Stimulated activated CD8-positive, alpha-beta memory T cell treated with anti-CD3 and anti-CD28 coated beads, Interleukin-7, amount 100 ng/mL, for 48 hours (primary cell): ENCODE measurements around the gene ZNF736.
"Not testable (repeated sequence)": the region's sequence is repeated elsewhere in the genome, so short reads cannot be mapped to it uniquely, and the experiment has no call there.

Experiments used
- DNase-seq, 2 donors: peaks; one replicate each; pipeline ENCODE4 v3.0.0-alpha.2; 2020; ENCODE audit warnings: low read depth in 1 of 2; ENCODE audit errors: extremely low read depth in 1 of 2

The ZNF736 gene

DNA sequence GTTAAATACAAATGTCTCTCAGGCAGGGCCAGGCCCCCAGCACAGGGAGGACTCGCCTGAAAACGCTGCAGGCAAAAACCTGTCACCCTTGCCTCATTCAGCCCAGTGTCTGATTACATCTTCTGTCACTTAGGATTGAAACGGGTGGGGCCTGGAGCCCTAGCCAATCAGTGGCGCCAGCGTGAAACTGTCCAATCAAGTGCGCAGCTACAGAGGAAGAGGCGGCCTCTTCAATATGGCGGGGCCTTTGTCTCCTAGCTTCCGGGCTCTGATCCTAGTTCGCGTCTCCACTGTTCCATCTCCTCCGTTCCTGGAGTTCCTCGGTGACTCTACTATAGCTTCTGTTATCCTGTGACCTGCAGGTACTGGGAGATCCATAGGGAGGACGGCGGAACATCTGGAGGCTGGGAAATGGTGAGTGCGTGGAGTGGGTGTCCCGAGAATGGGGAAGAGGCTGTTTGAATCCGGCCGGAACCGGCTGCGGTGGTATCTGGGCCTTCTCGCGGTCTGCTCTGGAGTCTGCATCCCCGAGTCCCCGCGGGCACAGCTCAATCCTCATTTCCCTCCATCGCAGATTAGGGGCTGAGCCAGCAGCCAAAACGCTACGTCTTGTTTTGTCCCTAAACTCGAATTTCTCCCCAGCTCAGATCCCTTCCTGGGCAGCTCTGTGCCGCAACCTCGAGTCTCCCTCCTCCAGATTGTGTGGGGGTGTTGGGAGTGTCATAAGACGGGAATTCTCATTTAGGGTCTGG is at the start of gene ZNF736:
TSS of gene ZNF736 (plus strand) at position 222 of the 752 bp plus-strand sequence. CDS start at position 412, 190 bp downstream.
- peak; percentile 60 to 80 for DNase-seq

DNA sequence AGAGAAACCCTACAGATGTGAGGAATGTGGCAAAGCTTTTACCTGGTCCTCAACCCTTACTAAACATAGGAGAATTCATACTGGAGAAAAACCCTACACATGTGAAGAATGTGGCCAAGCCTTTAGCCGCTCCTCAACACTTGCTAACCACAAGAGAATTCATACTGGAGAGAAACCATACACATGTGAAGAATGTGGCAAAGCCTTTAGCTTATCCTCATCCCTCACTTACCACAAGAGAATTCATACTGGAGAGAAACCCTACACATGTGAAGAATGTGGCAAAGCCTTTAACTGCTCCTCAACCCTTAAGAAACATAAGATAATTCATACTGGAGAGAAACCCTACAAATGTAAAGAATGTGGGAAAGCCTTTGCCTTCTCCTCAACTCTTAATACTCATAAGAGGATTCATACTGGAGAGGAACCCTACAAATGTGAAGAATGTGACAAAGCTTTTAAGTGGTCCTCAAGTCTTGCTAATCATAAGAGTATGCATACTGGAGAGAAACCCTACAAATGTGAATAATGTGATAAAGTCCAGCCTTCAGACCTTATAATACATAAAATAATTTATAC is 47.3 kb upstream of the ZNF736 start:
- DNase-seq, result no peak

- DNase-seq, result no peak
Observed at GRCh38 chr7:64277630-64278029, 36.1 kb upstream of the ZNF736 start.

DNA sequence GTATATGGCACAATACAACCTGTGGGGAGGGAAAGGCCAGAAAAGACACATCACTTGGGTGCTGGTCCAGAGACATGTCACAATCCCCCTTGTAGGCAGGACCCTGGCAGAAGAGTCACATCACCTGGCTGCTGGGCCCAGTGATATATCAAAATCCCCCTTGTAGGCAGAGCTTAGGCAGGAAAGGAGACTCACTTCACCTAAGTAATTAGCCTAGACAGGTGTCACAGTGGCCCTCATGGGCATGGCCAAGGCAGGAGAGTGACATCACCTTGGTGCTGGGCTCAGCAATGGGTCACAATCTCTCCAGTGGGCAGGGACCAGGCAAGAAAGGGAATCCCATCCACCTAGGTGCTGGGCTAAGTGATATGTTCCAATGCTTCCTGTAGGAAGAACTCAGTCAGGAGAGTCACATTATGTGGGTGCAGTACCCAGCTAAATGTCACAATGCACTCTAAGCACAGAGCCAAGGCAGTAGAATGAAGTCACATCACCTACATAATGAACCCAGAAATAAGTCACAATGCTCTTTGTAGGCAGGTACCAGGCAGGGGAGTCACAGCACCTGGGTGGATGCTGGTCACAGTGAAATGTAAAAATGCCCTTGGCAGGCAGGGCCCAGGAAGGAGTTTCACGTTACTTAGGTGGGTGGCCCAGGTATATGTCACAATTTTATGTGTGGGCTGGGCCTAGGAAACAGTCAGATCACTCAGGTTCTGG is 18.9 kb upstream of the ZNF736 start:
- no peak for DNase-seq

GRCh38 chr7:64297418-64297817 is 16.3 kb upstream of the ZNF736 start:
- not testable (repeated sequence) for DNase-seq

- DNase-seq, result no peak
Observed at GRCh38 chr7:64300641-64301405, 12.9 kb upstream of the ZNF736 start.

GRCh38 chr7:64307254-64308015 is 6.3 kb upstream of the ZNF736 start:
- peak; percentile 81 to 91 for DNase-seq

- DNase-seq, result no peak
Observed at GRCh38 chr7:64308016-64308270, 5.8 kb upstream of the ZNF736 start.

DNA sequence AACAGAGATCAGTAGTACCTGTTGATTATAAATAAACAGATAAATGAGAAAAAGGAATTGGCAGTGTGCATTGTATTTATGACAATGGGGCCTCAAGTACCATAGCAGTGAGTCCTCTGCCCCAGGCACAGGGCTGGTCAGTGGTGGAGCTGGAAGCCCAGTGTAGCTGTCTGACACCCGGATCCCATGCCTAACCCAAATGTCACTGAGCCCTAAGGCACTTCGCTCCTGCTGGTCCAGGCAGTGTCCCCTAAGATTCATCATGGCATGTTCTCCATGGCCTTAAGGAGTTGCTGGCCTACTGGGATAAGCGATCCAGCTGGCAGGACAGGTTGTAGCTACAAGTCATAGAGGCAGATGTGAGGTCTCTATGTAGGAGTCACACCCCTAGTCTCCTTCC is 3.3 kb upstream of the ZNF736 start:
- no peak for DNase-seq

DNA sequence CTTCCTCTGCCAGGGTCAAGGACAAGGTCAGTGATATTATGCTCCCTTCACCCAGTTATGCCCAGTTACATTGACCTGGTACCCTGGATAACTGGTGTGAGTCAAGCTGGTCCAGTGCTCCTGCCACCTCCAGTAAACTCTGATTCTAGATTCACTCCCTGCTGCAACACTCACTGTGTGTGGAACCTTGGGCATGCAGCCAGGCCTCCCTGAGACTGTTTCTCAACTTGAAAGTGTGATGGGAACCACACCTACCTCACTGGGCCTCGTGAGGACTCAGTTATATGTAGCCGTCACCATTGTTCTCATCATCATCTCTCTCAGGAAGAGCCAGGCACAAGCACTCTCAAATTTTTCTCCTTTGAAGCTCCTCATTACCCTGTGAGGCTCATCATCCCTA is 935 bp upstream of the ZNF736 start:
- no peak for DNase-seq

DNA sequence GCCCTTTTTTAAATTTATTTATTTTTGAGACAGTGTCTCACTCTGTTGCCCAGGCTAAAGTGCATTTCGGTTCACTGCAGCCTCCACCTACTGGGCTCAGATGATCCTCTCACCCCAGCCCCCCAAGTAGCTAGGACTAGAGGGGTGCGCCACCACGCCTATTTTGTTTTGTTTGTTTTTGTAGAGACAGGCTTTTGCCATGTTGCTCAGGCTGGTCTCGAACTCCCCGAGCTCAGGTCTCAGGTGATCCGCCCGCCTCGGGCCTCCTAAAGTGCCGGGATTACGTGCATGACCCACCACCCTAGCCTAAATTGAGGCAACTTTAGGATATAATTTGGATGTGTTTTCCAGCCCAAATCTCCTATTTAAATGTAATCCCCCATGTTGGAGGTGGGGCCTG is 805 bp downstream of the ZNF736 start:
- DNase-seq, result no peak

- not testable (repeated sequence) for DNase-seq
Observed at GRCh38 chr7:64316031-64316742, 2.4 kb downstream of the ZNF736 start.

DNA sequence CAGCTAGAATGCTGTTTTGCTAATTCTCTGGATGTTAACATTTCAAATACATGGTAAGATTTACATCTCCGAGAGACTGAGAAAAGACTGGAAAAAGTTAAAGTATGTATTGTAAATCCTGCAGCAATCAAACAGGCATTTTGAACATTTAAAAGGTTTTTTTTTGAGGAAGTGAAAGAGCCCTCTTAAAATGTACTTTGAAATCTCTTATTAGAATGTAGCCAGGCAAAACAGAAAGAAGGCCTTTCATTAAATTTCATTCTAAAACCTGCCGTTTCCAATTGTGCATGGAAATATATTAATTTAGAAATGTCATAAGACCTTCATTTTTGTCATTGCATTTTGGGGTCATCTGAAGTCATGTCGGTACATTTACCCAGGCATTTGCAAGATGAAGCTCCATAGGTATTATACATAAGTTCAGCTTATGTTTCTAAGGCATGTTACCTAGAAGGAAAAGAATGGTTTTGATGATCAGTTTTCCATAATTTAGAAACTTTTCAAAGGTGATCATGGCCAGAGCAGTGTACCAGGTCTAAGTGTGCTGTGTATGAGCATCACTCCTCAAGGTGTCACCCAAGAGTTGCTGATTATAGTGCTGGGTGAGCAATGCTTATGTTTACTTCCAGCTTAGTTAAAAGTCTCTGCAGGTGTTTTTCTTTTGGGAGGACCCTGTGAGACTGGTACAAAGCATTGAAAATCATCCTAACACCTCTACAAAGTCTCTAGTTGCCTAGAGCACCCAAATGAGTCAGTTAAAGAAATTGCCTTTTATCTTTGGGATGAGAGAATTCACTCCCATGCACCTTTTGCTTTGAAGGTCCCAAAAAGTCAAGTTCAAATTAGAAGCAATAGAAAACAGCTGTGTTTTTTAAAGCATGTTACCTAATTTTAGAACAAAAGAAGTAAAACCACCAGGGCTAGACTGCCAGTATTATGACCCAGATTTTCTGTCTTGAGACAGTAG is 7.1 kb downstream of the ZNF736 start:
- no peak for DNase-seq

DNA sequence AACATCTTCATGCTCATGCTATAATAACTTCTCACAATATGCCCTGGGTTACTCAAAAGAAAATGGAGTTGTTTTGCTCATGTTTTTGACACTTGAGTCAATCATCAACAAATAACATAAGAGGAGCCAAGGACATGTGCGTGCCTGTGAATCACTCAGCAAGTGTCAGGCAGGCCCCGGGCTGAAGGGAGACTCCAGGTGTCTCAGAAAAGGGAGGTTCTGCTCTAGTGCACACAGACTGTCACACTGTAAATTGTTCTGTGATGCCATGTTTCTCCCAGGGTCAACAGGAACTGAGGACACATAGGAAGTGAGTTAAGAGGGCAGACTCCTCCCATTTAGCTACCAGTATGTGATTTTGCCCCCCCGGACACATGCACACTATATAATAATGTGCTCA is 10.4 kb downstream of the ZNF736 start:
- not testable (repeated sequence) for DNase-seq

DNA sequence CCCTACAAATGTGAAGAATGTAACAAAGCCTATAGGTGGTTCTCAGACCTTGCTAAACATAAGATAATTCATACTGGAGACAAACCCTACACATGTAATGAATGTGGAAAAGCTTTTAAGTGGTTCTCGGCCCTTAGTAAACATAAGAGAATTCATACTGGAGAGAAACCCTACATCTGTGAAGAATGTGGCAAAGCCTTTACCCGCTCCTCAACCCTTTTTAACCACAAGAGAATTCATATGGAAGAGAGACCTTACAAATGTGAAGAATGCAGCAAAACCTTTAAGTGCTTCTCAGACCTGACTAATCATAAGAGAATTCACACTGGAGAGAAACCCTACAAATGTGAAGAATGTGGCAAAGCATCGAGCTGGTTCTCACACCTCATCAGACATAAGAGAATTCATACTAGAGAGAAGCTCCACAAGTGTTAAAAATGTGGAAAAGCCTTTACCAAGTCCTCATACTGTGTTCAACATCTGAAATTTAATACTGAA is 35.0 kb downstream of the ZNF736 start:
- DNase-seq, result not testable (repeated sequence)

DNA sequence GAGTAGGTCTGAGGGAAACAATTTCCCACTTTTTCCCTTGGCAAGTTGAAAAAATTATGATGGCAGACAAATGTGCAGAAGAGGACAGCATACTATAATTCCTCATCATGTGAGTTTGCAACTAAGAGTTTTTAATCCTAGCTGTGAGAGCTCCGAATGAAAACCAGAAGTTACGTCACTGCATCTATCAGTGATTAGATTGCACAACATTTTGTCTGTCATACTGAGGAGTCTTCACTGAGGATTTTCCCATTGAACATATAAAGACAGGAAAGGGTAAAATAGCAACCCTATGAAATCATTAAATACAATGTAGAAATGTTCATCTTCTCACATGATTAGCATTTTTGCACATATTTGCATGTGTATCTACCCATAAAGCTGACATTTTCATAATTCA is 45.8 kb downstream of the ZNF736 start:
- DNase-seq, result no peak

- DNase-seq, result no peak
Observed at GRCh38 chr7:64371116-64371515, 57.4 kb downstream of the ZNF736 start.

DNA sequence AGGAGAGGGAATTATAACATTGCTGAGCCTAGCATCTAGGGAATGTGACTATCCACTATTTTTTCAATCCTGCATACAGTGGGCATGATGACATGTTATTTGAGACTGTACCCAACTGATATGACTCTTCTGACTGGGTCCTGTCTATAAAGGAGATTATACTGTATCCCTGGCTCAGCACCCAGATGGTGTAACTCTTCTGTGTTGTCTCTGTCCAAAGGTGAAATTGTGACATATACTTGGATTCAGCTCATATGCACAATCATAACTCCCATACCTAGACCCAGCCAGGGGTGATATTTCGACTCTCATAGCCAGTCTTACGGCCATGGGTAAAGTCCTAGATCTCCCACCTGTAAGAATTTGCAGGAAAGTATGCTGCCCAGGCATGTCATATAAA is 59.3 kb downstream of the ZNF736 start:
- DNase-seq, result no peak

DNA sequence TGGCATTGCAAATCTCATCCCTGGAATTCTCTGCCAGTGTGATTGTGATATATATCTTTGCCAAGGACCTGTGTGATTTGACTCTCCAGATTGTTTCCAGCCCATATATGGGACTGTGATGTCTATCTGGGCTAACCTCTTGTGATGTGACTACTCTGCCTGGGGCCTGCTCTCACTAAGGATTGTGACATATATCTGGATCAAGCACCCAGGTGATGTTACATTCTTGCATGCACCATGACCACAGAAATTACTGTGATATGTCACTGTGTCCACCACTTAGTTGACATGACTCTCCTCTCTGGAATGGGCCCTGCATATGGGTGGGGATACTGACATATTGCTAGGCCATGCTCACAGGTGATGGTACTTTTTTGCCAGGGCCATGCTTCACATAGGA is 86.6 kb downstream of the ZNF736 start:
- no peak for DNase-seq
